SK-N-MC (cell line): ENCODE data around the gene PTPRN2.

ENCODE experiments used
- EZH2 ChIP-seq: fragments of 200-600 bp; sonication (generic); IDR thresholded peaks from one replicate; pipeline ENCODE4 v1.6.1; 2017; ENCODE audit warnings: antibody characterized with exemption
- FOXP2 ChIP-seq: optimal IDR thresholded peaks from 2 replicates; pipeline ENCODE3; 2011; ENCODE audit warnings: mild to moderate bottlenecking, moderate library complexity; ENCODE audit not compliant: insufficient read depth; ENCODE audit errors: extremely low read length, control extremely low read depth
- POLR2AphosphoS5 ChIP-seq: IDR thresholded peaks from 2 replicates; pipeline ENCODE4 v1.6.1; 2012; ENCODE audit warnings: mild to moderate bottlenecking, low read depth, low read length, borderline replicate concordance

DNA sequence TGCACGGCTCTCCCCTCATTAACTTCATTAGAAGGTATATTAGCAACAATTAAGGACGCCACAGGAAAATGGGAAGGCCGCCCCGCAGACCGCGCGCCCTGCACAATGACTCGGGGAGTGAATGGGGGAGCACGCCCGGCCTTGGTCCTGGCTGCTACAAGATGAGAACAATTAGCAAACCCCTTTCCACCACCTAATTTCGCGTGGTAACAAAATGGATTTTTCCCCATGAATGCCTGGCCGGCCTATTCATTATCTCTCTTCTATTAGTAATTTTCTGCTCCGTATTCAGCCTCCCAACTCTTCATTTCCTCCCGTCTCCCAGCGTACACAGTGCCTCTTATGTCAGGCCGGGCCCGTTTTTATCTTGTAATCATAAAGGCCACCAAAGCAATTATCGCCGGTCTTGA is 903.9 kb downstream of the PTPRN2 start:
- no peak for TF ChIP-seq POLR2AphosphoS5
- TF ChIP-seq EZH2, result no peak
- no peak for TF ChIP-seq FOXP2
